Measurements from ENCODE around the gene CD5L. TPM values are rescaled to one million over a fixed set of nuclear protein-coding genes. Genes with fewer than 3 reads are reported as not detected.

The CD5L gene
- total RNA-seq (2011; cell fraction: chromatin; rRNA removed; ENCODE audit: low replicate concordance): not detected in 2 replicates
- not detected in 2 replicates for total RNA-seq (2011; cell fraction: nucleolus; rRNA removed)
- not detected in 2 replicates for total RNA-seq (2011; cell fraction: nucleoplasm; rRNA removed)
- not detected in 2 replicates for total RNA-seq (2014; rRNA removed)
- total RNA-seq (2014; rRNA removed; fragmentation: Illumina TruSeq; extraction: Trizol): not detected in 2 replicates
- total RNA-seq (2015; rRNA removed; fragmentation: Illumina TruSeq; extraction: Trizol): not detected in 2 replicates
- total RNA-seq (2021): not detected in 2 replicates
- polyA plus RNA-seq (2011; rRNA removed): not detected in 2 replicates
- polyA plus RNA-seq (2011; cell fraction: cytosol; rRNA removed): not detected in 2 replicates
- not detected in 2 replicates for polyA plus RNA-seq (2011; cell fraction: nucleus; rRNA removed)
- 0.07 TPM in 1 of 2 replicates, not detected in the other for polyA plus RNA-seq (2012)
- not detected in 2 replicates for polyA plus RNA-seq (2014; fragmentation: Illumina TruSeq; extraction: Trizol)
- polyA plus RNA-seq (2014; fragmentation: Nextera tagmentation; extraction: Ambion mirVana): not detected
- not detected in 2 replicates for polyA plus RNA-seq (2014; rRNA removed)
- polyA minus RNA-seq (2011; rRNA and poly(A)+ RNA removed): not detected in 2 replicates
- polyA minus RNA-seq (2011; cell fraction: cytosol; rRNA and poly(A)+ RNA removed): not detected in 2 replicates
- not detected in 2 replicates for polyA minus RNA-seq (2011; cell fraction: nucleus; rRNA and poly(A)+ RNA removed)
- Bru-seq, nascent RNA: not detected
- BruChase-seq, experiment 1, labeled RNA remaining after a 2-hour chase: not detected
- BruChase-seq, experiment 2, labeled RNA remaining after a 6-hour chase: not detected
- long read RNA-seq, experiment 1: 0 reads
- long read RNA-seq, experiment 2: 0 reads
- long read RNA-seq, experiment 3: 0 reads

DNA sequence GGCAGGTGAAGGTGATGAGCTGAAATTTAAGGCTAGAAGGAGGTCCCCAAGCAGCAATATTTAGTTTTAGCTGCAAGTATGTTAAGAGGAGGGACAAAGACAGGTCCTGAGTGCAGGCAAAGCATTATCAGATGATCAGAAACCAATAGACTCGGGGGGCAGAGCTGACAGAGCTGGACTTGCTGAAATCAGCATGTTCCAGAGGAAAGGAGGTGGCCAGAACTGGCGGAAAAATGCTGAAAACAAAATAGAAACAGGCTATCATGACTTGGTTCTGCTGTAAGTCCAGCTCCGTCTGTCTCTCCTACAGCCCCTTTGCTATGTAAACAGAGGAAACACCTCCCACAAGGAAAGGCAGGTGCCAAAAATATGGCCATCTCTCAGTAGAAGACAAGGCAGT is at the start of gene CD5L:
Gene CD5L (minus strand): TSS at position 101 of the 400 bp plus-strand sequence. CDS start 107 bp downstream, outside the sequence.
- Histone ChIP-seq H3K9ac (ENCODE audit: insufficient read depth in 1 of 2, low read depth in 2 of 2, low read length in 2 of 2) (no peak within 1 kb of the TSS), H3K79me2 (ENCODE audit: control insufficient read depth, insufficient read depth, low read length) (no peaks in the 10 kb centered on the region), H3K27me3 (ENCODE audit: control insufficient read depth in 2 of 2, insufficient read depth in 2 of 2, low read length in 2 of 2) (no peaks in the 10 kb centered on the region), H3K4me3 (no peak within 1 kb of the TSS), H2AFZ (ENCODE audit: low read depth, low read length) (no peak within 1 kb of the TSS), H4K20me1 (replicated peaks; ENCODE audit: control insufficient read depth, insufficient read depth, low read length) (no peaks in the 10 kb centered on the region), H3K4me1 (replicated peaks in 1 of 2; ENCODE audit: control insufficient read depth in 2 of 2, insufficient read depth in 2 of 2, low read length in 2 of 2) (no peaks in the 10 kb centered on the region), H3K9me1 (ENCODE audit: control insufficient read depth, insufficient read depth, low read length) (no peaks in the 10 kb centered on the region), H3K36me3 (ENCODE audit: control insufficient read depth, insufficient read depth, low read length) (no peaks in the 10 kb centered on the region), H3K9me3 (replicated peaks; ENCODE audit: control insufficient read depth, insufficient read depth, low read depth, low read length) (no peaks in the 10 kb centered on the region), H3K27ac (ENCODE audit: extremely low read depth, low read depth, low read length) (no peak within 1 kb of the TSS), H3K4me2 (ENCODE audit: insufficient read depth, low read length) (no peak within 1 kb of the TSS)
- no peak for DNase-seq (ENCODE audit: extremely low read depth in 1 of 4, low spot score in 3 of 4)
- intact Hi-C loops (cut with micrococcal nuclease) (no loop called here), in situ Hi-C loops (cut with MboI) (no loop called here)
- TF ChIP-seq ZNF699 (CRISPR knock-in tag; IDR thresholded peaks at IDR 0.05; ENCODE audit: insufficient replicate concordance) (no peak), PTBP1 (IDR thresholded peaks at IDR 0.05; ENCODE audit: low read depth, low read length) (no peak), ZNF146 (CRISPR knock-in tag; IDR thresholded peaks at IDR 0.05; ENCODE audit: unreplicated experiment) (no peak), ZNF778 (CRISPR knock-in tag; IDR thresholded peaks at IDR 0.05) (no peak)
- TF ChIP-seq, protein P1, sequence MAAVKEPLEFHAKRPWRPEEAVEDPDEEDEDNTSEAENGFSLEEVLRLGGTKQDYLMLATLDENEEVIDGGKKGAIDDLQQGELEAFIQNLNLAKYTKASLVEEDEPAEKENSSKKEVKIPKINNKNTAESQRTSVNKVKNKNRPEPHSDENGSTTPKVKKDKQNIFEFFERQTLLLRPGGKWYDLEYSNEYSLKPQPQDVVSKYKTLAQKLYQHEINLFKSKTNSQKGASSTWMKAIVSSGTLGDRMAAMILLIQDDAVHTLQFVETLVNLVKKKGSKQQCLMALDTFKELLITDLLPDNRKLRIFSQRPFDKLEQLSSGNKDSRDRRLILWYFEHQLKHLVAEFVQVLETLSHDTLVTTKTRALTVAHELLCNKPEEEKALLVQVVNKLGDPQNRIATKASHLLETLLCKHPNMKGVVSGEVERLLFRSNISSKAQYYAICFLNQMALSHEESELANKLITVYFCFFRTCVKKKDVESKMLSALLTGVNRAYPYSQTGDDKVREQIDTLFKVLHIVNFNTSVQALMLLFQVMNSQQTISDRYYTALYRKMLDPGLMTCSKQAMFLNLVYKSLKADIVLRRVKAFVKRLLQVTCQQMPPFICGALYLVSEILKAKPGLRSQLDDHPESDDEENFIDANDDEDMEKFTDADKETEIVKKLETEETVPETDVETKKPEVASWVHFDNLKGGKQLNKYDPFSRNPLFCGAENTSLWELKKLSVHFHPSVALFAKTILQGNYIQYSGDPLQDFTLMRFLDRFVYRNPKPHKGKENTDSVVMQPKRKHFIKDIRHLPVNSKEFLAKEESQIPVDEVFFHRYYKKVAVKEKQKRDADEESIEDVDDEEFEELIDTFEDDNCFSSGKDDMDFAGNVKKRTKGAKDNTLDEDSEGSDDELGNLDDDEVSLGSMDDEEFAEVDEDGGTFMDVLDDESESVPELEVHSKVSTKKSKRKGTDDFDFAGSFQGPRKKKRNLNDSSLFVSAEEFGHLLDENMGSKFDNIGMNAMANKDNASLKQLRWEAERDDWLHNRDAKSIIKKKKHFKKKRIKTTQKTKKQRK (IDR thresholded peaks at IDR 0.05; ENCODE audit: borderline replicate concordance, low read depth, low read length): no peak
- WGBS (ENCODE audit: insufficient coverage, low coverage, missing lambda C conversion rate): 0% methylated on average over 3 of the region's 3 CpGs
- no TSS peak for BruUV-seq (replicated peaks)
- no peak for FAIRE-seq
- ATAC-seq: no peak
- ChIA-PET CTCF (ENCODE audit: low intra/inter-chr PET ratio) (no interaction called here), POLR2A (interaction anchor here (0.7 kb wide), 1 partner anchor 292 kb away, joined by 3 read pairs; no protein-coding TSS in a partner anchor)

All from K562 (cell line).